Activated naive CD4-positive, alpha-beta T cell treated with anti-CD3 and anti-CD28 coated beads for 36 hours (primary cell): ENCODE measurements around the gene ZNF652. TPM values are rescaled to one million over a fixed set of nuclear protein-coding genes. Genes with fewer than 3 reads are reported as not detected.
A peak's percentile ranks its signal among the peaks of the same experiment; 100 is the strongest.

Source experiments
- CTCF ChIA-PET: fragments of 350-600 bp; sonication (Branson Sonifier 250); formaldehyde crosslinking; loops from one replicate; lab custom pipeline; 2021; ENCODE audit warnings: antibody characterized with exemption; lab: Charles Lee
- DNase-seq: peaks from one replicate; pipeline ENCODE4 v3.0.0-alpha.2; 2020
- H3K27ac Mint-ChIP-seq: one replicate; pipeline ENCODE4 v1.8.0; 2021; ENCODE audit warnings: mild to moderate bottlenecking, mixed read lengths
- H3K27me3 Mint-ChIP-seq: one replicate; pipeline ENCODE4 v1.8.0; 2021; ENCODE audit warnings: low read depth, mixed read lengths
- H3K36me3 Mint-ChIP-seq: one replicate; pipeline ENCODE4 v1.8.0; 2021; ENCODE audit warnings: low read depth, mixed read lengths
- H3K4me1 Mint-ChIP-seq: one replicate; pipeline ENCODE4 v1.8.0; 2021; ENCODE audit warnings: low read depth, mixed read lengths
- H3K4me3 Mint-ChIP-seq: one replicate; pipeline ENCODE4 v1.8.0; 2021; ENCODE audit warnings: mild to moderate bottlenecking, moderate library complexity, mixed read lengths
- H3K9me3 Mint-ChIP-seq: one replicate; pipeline ENCODE4 v1.8.0; 2021; ENCODE audit warnings: mixed read lengths
- intact Hi-C: fragments of 100-400 bp; cut with micrococcal nuclease; formaldehyde crosslinking; loops from one replicate; pipeline ENCODE4 v1.15.1; 2023
- total RNA-seq, 2 experiments: library from RNA; stranded (reverse); gene quantifications; one replicate each; pipeline ENCODE4 v1.2.3, GENCODE V29; 2021

The ZNF652 gene
- 1 to 10 TPM; 5.5 to 5.8 TPM for total RNA-seq

DNA sequence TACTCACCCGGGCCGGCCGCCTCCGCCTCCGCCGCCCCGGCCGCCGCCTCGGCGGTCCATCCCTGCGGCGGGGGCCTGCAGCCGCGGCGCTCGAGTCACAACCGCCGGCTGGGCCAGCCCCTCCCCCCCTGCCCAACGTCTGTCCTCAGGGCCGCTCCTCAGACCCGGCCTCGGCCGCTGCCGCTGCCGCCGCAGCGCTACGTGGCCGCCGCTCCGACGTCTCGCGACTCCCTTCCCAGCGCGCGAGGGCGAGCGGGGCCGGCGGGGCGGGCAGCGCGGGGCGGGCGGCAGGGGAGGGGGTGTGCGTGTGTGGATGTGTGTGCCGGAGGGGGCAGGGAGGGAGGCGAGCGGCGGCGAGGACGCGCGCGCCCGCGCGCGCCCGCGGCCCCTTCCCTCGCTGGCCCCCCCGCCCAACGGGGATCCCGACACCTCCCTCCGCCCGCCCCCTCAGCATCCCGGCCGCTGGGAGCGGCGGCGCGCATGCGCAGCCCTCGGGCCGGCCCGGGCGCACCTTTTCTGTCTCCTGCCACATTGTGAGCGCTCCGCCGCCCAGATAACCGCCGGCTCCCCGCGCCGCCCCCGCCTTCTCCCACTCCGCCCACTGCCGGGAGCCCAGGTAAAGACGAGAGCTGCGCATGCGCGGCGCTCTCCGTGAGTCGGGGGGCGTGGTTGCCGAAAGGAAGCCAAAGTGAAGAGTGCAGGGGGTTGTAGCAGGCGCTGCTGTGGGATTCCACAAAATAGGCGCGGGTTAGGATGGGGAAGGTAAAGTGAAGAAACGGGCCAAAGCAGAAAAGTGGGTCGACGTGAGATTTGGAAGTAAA lies at the start of gene ZNF652:
Gene ZNF652 (minus strand): TSS at position 349 of the 821 bp plus-strand sequence. CDS start 44,525 bp downstream, outside the sequence.
- intact Hi-C loops: loop anchor here (1.0 to 5.0 kb wide), 10 partner anchors 9 to 695 kb away; partner anchors contain the start of genes FAM117A, ITGA3, PHB1 and SPOP
- H3K36me3 Mint-ChIP-seq: no peaks in the 10 kb centered on the region

DNA sequence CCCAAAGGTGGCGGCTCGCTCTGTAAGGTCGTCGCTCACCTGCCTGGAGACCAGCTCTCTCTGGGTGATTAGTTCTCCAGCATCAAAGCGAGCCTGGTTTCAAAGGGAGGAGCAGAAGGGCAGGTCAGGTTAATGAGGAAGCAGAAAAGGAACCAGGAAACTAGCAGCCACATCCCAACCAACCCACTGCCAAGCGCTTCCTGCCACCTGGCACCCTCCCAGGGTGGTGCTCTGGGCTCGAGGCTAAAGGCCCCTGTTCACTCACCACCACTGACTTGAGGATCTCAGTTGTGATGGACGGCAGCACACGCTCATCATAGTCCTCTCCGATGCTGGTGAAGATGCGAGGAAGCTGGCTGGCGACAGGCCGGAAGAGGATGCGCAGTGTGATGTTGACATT lies 47.0 kb upstream of the ZNF652 start:
- peaks cover 65% of the 10 kb centered on the region for H3K36me3 Mint-ChIP-seq
- CTCF ChIA-PET: interaction anchor here (0.6 to 3.1 kb wide), 13 partner anchors 9 to 152 kb away, joined by 3 to 38 read pairs (median 4); no protein-coding TSS in a partner anchor
- no peaks in the 10 kb centered on the region for H3K27me3 Mint-ChIP-seq
- no peaks in the 10 kb centered on the region for H3K9me3 Mint-ChIP-seq
- no peak overlapping the region for H3K4me3 Mint-ChIP-seq
- peaks cover 34% of the 10 kb centered on the region for H3K4me1 Mint-ChIP-seq
- DNase-seq: no peak
- no peak overlapping the region for H3K27ac Mint-ChIP-seq
- intact Hi-C loops: no loop called here

More for the DNA sequence above, at the start of gene ZNF652:
- no peaks in the 10 kb centered on the region for H3K9me3 Mint-ChIP-seq
- H3K27me3 Mint-ChIP-seq: no peaks in the 10 kb centered on the region
- peak within 1 kb of the TSS; percentile 90 for H3K4me3 Mint-ChIP-seq
- CTCF ChIA-PET: interaction anchor here (0.6 to 1.2 kb wide), 4 partner anchors 20 to 205 kb away, joined by 3 read pairs; no protein-coding TSS in a partner anchor
- H3K4me1 Mint-ChIP-seq: peaks cover 37% of the 10 kb centered on the region
- peak within 1 kb of the TSS; percentile 93 for H3K27ac Mint-ChIP-seq
- DNase-seq: peak; percentile 91

DNA sequence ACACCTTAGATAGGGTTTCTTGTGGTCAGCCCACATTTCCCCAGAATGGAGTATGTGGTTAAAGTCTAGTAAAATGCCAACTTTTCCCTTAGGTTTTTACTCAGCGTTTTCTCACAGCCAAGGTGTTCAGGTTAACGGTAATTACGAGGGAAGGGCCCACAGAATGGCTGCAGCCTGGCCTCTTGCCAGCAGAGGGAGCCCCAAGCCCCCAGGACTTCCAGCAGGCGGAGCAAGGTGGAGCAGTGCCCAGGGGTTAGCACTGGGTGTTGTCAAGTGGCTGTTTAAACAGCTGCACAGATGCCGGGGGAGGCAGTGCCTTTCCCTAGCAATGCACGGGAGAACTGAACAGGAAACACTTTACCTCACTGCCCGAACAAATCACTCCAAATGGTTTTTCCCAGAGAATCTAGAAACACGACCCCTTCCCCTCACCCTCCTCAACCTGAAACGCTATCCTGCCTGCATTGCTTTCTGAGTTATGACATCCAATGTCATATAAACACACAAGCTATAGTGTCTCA lies 46.0 kb upstream of the ZNF652 start:
- peaks cover 29% of the 10 kb centered on the region for H3K4me1 Mint-ChIP-seq
- no peak overlapping the region for H3K27ac Mint-ChIP-seq
- intact Hi-C loops: loop anchor here (1.0 kb wide), 2 partner anchors 87 to 148 kb away; partner anchors contain the start of gene NGFR

DNA sequence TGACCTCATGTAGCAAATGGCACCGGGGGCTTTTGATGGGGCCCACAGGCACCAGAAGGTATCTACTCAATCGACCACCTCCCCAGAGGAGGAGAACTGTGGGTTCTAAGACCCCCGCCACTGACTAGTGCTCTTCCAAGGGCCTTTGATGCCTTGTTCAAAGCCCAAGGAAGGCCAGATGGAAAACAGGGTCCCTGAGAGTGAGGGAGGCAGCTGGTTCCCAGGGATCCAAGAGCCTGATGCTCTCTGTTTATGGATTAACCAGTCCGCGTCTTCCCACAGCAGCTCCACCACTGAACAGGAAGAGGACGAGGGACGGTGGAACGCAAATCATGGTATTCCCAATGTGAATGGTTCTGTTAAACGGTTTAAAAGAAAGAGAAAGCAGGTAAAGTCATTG lies 45.0 kb upstream of the ZNF652 start:
- H3K9me3 Mint-ChIP-seq: no peaks in the 10 kb centered on the region
- no peaks in the 10 kb centered on the region for H3K27me3 Mint-ChIP-seq
- peaks cover 22% of the 10 kb centered on the region for H3K4me1 Mint-ChIP-seq
- intact Hi-C loops: no loop called here
- CTCF ChIA-PET: interaction anchor here (0.9 to 3.0 kb wide), 13 partner anchors 9 to 289 kb away, joined by 3 to 38 read pairs (median 4); no protein-coding TSS in a partner anchor
- H3K4me3 Mint-ChIP-seq: no peak overlapping the region
- DNase-seq: no peak
- peaks cover 73% of the 10 kb centered on the region for H3K36me3 Mint-ChIP-seq
- H3K27ac Mint-ChIP-seq: no peak overlapping the region

More for the DNA sequence above, 46.0 kb upstream of the ZNF652 start:
- Mint-ChIP-seq H3K36me3 (peaks cover 72% of the 10 kb centered on the region), H3K9me3 (no peaks in the 10 kb centered on the region), H3K4me3 (no peak overlapping the region), H3K27me3 (no peaks in the 10 kb centered on the region)
- peak; percentile 91 for DNase-seq
- CTCF ChIA-PET: interaction anchor here (0.6 to 3.1 kb wide), 22 partner anchors 8 to 288 kb away, joined by 3 to 38 read pairs (median 4); no protein-coding TSS in a partner anchor

DNA sequence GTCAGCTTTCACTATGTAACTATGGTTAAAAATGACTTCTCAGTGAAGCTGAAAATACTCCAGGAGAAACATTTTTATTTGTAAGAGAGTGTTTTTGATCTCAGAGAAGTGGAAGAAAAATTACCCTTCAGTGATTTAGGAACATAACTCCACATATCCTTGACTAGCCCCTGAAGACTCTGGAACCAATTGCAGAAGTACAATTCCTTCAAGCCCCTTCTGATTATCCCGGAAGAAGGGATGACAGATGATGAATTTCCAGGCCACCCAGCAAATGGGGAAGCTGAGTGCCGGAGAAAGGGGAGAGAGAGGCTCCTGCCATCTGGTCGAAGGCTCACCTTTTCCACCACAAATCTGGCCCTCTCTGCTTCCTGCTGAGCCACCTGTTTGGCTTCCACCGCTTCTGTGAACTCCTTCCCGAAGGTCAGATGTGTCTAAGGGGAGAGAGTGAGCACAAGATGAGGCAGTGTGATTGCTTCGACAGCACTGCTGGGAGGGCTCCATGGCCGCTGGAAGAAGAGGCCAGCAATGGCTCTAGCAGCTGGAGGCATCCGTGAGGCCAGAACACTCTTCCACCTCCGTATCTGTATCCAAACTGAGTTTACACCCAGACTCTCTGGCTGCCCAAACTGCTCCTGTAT lies 44.5 kb upstream of the ZNF652 start:
- Mint-ChIP-seq H3K27me3 (no peaks in the 10 kb centered on the region), H3K27ac (no peak overlapping the region), H3K9me3 (no peaks in the 10 kb centered on the region), H3K4me3 (no peak overlapping the region), H3K36me3 (peaks cover 68% of the 10 kb centered on the region), H3K4me1 (peaks cover 19% of the 10 kb centered on the region)
- DNase-seq: no peak
- intact Hi-C loops: no loop called here
- CTCF ChIA-PET: interaction anchor here (0.8 to 3.0 kb wide), 5 partner anchors 9 to 150 kb away, joined by 3 to 38 read pairs (median 3); no protein-coding TSS in a partner anchor

DNA sequence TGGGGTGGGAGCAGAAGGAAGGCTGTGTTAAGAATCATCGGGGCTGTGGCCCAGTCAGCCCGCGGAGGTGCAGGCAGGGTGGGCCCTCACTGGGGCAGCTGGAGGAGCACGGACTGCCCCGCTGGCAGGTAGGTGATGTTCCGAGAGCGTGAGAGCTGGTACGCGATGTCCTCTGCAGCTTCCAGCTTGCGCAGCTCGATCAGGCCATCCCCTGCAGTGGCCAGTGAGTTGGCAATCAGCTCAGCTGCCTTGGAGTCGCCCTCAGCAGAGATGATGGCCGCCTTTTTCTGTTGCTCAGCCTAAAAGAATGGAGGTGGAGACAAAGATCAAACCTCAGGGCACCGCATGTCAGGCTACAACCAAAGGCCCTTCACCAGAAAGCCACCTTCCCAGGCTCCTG lies 42.9 kb upstream of the ZNF652 start:
- no peak for DNase-seq
- no peaks in the 10 kb centered on the region for H3K27me3 Mint-ChIP-seq
- peaks cover 61% of the 10 kb centered on the region for H3K36me3 Mint-ChIP-seq
- H3K27ac Mint-ChIP-seq: no peak overlapping the region
- no peaks in the 10 kb centered on the region for H3K9me3 Mint-ChIP-seq
- CTCF ChIA-PET: no interaction called here
- peaks cover 13% of the 10 kb centered on the region for H3K4me1 Mint-ChIP-seq
- intact Hi-C loops: no loop called here
- H3K4me3 Mint-ChIP-seq: no peak overlapping the region

DNA sequence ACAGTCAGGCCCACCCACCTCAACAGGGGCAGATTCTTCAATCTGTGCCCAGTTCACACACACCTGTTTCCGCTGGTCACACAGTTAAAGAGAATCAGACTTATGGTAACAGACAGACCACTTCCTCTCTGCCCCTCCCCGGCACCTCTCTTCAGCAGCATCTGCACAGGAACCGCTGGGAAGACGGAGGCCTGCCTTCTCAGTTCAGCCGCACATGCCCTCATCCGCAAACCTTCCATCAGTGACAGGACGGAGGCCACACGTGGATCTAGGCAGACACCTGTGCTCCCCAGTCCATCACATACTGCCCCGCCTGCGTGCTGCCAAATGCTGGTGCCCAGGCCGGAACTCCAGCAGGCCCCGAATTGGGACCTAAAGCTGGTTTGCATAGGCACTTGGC lies 42.3 kb upstream of the ZNF652 start:
- no peak overlapping the region for H3K4me3 Mint-ChIP-seq
- H3K27me3 Mint-ChIP-seq: no peaks in the 10 kb centered on the region
- no peaks in the 10 kb centered on the region for H3K9me3 Mint-ChIP-seq
- DNase-seq: no peak
- CTCF ChIA-PET: no interaction called here
- peaks cover 13% of the 10 kb centered on the region for H3K4me1 Mint-ChIP-seq
- H3K27ac Mint-ChIP-seq: no peak overlapping the region
- intact Hi-C loops: no loop called here
- H3K36me3 Mint-ChIP-seq: peaks cover 56% of the 10 kb centered on the region

DNA sequence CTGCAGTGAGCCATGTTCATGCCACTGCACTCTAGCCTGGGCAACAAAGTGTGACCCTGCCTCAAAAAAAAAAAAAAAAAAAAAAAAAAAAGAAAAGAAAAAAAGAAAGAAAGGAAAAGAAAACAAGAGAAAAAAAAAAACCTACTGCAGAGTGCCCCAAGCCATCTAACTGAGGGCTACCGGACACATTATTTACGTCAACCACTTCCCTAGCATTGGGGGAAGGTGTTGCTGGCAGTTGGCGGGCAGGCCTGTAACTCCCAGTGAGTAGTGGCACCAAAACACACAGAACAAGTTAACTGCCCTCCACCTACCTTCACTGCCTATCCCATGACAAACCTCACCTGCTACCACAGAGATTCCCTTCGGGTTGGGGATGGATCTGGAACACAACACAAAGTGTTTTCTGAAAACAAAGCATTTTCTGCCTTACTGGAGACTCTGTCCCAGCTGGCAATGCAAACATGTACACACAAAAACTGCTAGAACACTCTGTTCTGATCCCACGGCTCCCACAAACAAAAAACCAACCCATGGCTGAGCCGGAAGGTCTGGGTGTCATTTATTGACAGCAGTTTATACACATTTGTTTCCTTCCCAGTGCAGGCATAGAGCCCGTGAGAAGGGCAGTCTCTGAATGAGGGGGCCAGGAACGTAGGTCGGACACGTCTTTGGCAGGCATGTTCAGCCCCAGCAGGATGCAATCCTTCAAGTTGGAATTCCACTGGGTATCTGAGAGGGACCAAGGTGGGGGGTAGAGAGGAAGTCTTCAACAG lies 41.7 kb upstream of the ZNF652 start:
- Mint-ChIP-seq H3K36me3 (peaks cover 51% of the 10 kb centered on the region), H3K27ac (no peak overlapping the region), H3K4me3 (no peak overlapping the region), H3K9me3 (no peaks in the 10 kb centered on the region), H3K27me3 (no peaks in the 10 kb centered on the region), H3K4me1 (peaks cover 7% of the 10 kb centered on the region)
- no peak for DNase-seq
- CTCF ChIA-PET: no interaction called here
- intact Hi-C loops: no loop called here

DNA sequence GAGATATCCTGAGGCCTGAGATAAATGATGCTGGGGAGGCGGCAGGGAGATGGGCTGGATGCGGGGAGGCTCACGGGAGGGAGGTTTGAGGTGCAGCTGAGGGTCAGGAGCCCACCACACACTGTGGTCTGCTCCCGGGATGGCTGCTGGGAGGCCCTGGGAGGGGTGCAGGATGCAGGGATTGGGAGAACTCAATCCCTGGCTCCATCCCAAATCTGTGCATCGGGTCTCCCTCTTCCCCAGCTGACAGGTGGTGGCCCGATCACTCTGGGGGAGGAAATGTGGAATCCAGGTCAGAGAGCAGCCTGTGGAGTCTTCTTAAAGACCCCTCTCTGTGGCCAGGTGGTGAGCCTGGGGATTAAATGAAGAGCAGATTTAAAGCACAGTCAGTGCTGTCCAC lies 40.7 kb upstream of the ZNF652 start:
- H3K27ac Mint-ChIP-seq: no peak overlapping the region
- no peak for DNase-seq
- H3K4me1 Mint-ChIP-seq: no peaks in the 10 kb centered on the region
- H3K9me3 Mint-ChIP-seq: no peaks in the 10 kb centered on the region
- no peaks in the 10 kb centered on the region for H3K27me3 Mint-ChIP-seq
- no peak overlapping the region for H3K4me3 Mint-ChIP-seq
- intact Hi-C loops: no loop called here
- H3K36me3 Mint-ChIP-seq: peaks cover 43% of the 10 kb centered on the region
- CTCF ChIA-PET: interaction anchor here (0.9 kb wide), 1 partner anchor 222 kb away, joined by 3 read pairs; no protein-coding TSS in a partner anchor

DNA sequence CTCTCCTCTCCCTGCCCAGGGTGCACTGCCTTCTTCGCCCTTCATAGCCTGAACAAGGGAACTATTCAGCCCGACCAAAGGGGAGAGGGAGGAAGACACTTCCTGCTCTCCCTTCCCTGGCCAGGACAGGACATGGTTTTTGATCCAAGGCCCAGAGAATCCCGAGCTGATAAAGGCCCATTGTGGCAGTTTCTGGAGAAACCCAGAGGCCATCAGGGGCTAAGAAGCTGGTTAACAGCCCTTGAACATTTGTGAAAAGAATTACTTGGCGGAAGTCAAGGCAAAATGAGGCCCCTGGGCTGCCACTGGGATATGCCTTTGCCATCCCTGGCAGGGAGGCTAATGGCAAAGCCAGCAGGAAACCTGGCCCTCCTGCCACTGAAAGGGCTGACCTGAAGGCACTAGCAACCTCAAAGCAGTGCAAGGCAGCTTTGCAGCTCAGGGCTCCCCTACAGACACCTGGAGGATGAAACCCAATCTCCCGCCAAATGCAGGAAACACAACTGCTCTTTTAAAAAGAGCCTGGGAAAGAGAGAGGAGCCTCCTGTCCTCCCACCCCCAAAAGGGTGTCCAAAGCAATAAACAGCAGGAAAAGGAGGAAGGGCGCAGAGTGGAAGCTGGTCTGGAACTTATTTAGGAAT lies 40.0 kb upstream of the ZNF652 start:
- no peak overlapping the region for H3K4me3 Mint-ChIP-seq
- H3K27ac Mint-ChIP-seq: no peak overlapping the region
- H3K36me3 Mint-ChIP-seq: peaks cover 38% of the 10 kb centered on the region
- CTCF ChIA-PET: interaction anchor here (0.9 kb wide), 1 partner anchor 221 kb away, joined by 3 read pairs; no protein-coding TSS in a partner anchor
- H3K4me1 Mint-ChIP-seq: no peaks in the 10 kb centered on the region
- DNase-seq: no peak
- intact Hi-C loops: no loop called here
- no peaks in the 10 kb centered on the region for H3K27me3 Mint-ChIP-seq
- no peaks in the 10 kb centered on the region for H3K9me3 Mint-ChIP-seq

DNA sequence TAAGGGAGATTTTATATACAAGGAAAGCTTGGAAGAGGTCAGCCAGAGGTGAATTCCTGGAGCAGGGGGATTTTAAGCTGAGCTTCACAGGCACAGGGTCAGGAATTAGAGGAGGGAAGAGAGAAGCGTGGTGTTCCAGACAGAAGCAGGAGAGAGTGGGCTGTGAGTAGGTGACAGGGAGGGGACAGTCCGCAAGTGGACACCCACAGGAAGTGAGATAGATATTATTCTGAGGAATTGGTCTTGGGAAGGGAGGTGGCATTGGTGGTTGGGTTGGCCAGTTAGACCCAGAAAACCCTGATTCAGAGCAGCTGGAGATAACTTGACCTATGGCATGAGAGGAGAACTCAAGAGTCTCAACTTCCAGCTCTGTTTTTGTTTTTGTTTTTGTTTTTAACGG lies 37.9 kb upstream of the ZNF652 start:
- H3K27ac Mint-ChIP-seq: no peak overlapping the region
- H3K4me1 Mint-ChIP-seq: peaks cover under 1% of the 10 kb centered on the region
- peaks cover 21% of the 10 kb centered on the region for H3K36me3 Mint-ChIP-seq
- no peak for DNase-seq
- intact Hi-C loops: no loop called here
- CTCF ChIA-PET: interaction anchor here (1.0 to 2.4 kb wide), 5 partner anchors 9 to 85 kb away, joined by 3 to 16 read pairs (median 5); partner anchors contain the start of gene PHB1
- no peaks in the 10 kb centered on the region for H3K27me3 Mint-ChIP-seq
- H3K9me3 Mint-ChIP-seq: no peaks in the 10 kb centered on the region
- H3K4me3 Mint-ChIP-seq: no peak overlapping the region
